H1 (cell line): ENCODE results near the gene MYPN. TPM values are rescaled to one million over a fixed set of nuclear protein-coding genes. Genes with fewer than 3 reads are reported as not detected.

Experiments used
- CTCF ChIA-PET: fragments of 300-600 bp; sonication (Branson Sonifier 250); formaldehyde crosslinking; loops from one replicate; lab custom pipeline; 2021; ENCODE audit not compliant: partially characterized antibody; lab: Charles Lee
- POLR2A ChIA-PET: fragments of 300-600 bp; sonication (Branson Sonifier 250); formaldehyde crosslinking; loops from one replicate; lab custom pipeline; 2021; ENCODE audit warnings: inconsistent platforms; ENCODE audit not compliant: partially characterized antibody; lab: Charles Lee
- DNase-seq, 2 experiments: peaks; one replicate each; pipeline versions ENCODE4 v3.0.0 to v3.0.0-alpha.2; 2010 to 2022; ENCODE audit warnings: low spot score in 2 of 2, low read depth in 1 of 2, mixed read lengths in 1 of 2
- FAIRE-seq: peaks from 2 replicates; lab custom pipeline; 2011; peaks lifted over from hg19 to GRCh38; lab: Jason Lieb, UNC
- H2AFZ ChIP-seq: 2 replicates; pipeline ENCODE4 v1.8.1; 2012; ENCODE audit warnings: low read length, inconsistent platforms
- H2AK5ac ChIP-seq: 2 replicates; pipeline ENCODE4 v1.6.1; 2013; ENCODE audit warnings: low read depth, low read length
- H2BK120ac ChIP-seq: replicated peaks from 2 replicates; pipeline ENCODE3; 2013; ENCODE audit warnings: low read depth, low read length, inconsistent platforms
- H2BK12ac ChIP-seq: 2 replicates; pipeline ENCODE4 v1.6.1; 2013; ENCODE audit warnings: low read depth, low read length
- H2BK15ac ChIP-seq: 2 replicates; pipeline ENCODE4 v1.6.1; 2013; ENCODE audit warnings: low read length
- H2BK20ac ChIP-seq: 2 replicates; pipeline ENCODE4 v1.6.1; 2013; ENCODE audit warnings: low read length
- H2BK5ac ChIP-seq: 2 replicates; pipeline ENCODE4 v1.6.1; 2013; ENCODE audit warnings: low read depth, low read length
- H3K14ac ChIP-seq: 2 replicates; pipeline ENCODE4 v1.6.1; 2013; ENCODE audit warnings: inconsistent platforms; ENCODE audit not compliant: insufficient read length
- H3K18ac ChIP-seq: 2 replicates; pipeline ENCODE4 v1.6.1; 2013; ENCODE audit warnings: low read length; ENCODE audit errors: extremely low read depth
- H3K23ac ChIP-seq: 2 replicates; pipeline ENCODE4 v1.6.1; 2013; ENCODE audit warnings: inconsistent platforms; ENCODE audit not compliant: insufficient read length
- H3K23me2 ChIP-seq: 2 replicates; pipeline ENCODE4 v1.6.1; 2013; ENCODE audit warnings: low read depth, low read length
- H3K27ac ChIP-seq: 2 replicates; pipeline ENCODE4 v1.6.1; 2011; ENCODE audit warnings: low read depth, low read length, inconsistent platforms
- H3K27me3 ChIP-seq, 4 experiments: replicated peaks in 1 of 4; 1 replicate in 1 of 4; 2 replicates in 3 of 4; pipeline versions ENCODE4 v1.6.1 to v1.8.1; 2011 to 2013; ENCODE audit warnings: low read length in 3 of 4, mild to moderate bottlenecking in 3 of 4, inconsistent platforms in 2 of 4, mixed read lengths in 2 of 4, moderate library complexity in 1 of 4; ENCODE audit not compliant: control insufficient read depth in 3 of 4, insufficient read depth in 3 of 4; ENCODE audit errors: extremely low read depth in 1 of 4
- H3K36me3 ChIP-seq, 4 experiments: 2 replicates each; pipeline versions ENCODE4 v1.6.1 to v1.8.1; 2011 to 2013; ENCODE audit warnings: mild to moderate bottlenecking in 4 of 4, low read length in 3 of 4, moderate library complexity in 2 of 4, control low read depth in 1 of 4, inconsistent platforms in 1 of 4; ENCODE audit not compliant: insufficient read depth in 4 of 4, control insufficient read depth in 2 of 4
- H3K4ac ChIP-seq: replicated peaks from 2 replicates; pipeline ENCODE3; 2013; ENCODE audit warnings: low read length, low read depth, mixed read lengths, inconsistent platforms; ENCODE audit not compliant: insufficient read length
- H3K4me1 ChIP-seq, 4 experiments: replicated peaks in 1 of 4; 1 replicate in 1 of 4; 2 replicates in 3 of 4; pipeline versions ENCODE4 v1.6.1 to v1.8.1; 2011 to 2013; ENCODE audit warnings: low read length in 3 of 4, inconsistent platforms in 2 of 4, mixed read lengths in 1 of 4; ENCODE audit not compliant: insufficient read depth in 4 of 4, control insufficient read depth in 3 of 4
- H3K4me2 ChIP-seq, 2 experiments: 2 replicates each; pipeline versions ENCODE4 v1.6.1 to v1.8.1; 2011 to 2013; ENCODE audit warnings: low read depth in 2 of 2, low read length in 2 of 2, control low read depth in 1 of 2, inconsistent platforms in 1 of 2, mild to moderate bottlenecking in 1 of 2; ENCODE audit not compliant: insufficient read depth in 1 of 2
- H3K4me3 ChIP-seq, 4 experiments: fragments of 200-600, 300-600 bp in 1 of 4; sonication (generic), shearing (Covaris generic), sonication (Bioruptor Twin) in 1 of 4; 2 replicates each; pipeline versions ENCODE4 v1.5.1 to v1.8.1; 2011 to 2016; ENCODE audit warnings: low read length in 4 of 4, low read depth in 3 of 4, control low read depth in 2 of 4, inconsistent platforms in 2 of 4, mild to moderate bottlenecking in 2 of 4, mixed read lengths in 1 of 4, moderate library complexity in 1 of 4; ENCODE audit not compliant: insufficient read depth in 2 of 4; ENCODE audit errors: extremely low read depth in 1 of 4
- H3K56ac ChIP-seq: replicated peaks from 2 replicates; pipeline ENCODE3; 2013; ENCODE audit warnings: low read depth, mild to moderate bottlenecking, mixed read lengths, low read length, inconsistent platforms; ENCODE audit not compliant: insufficient read length
- H3K79me1 ChIP-seq: 2 replicates; pipeline ENCODE4 v1.6.1; 2013; ENCODE audit warnings: low read depth, low read length, control low read depth
- H3K79me2 ChIP-seq, 2 experiments: 2 replicates each; pipeline versions ENCODE4 v1.6.1 to v1.8.1; 2012 to 2013; ENCODE audit warnings: low read length in 2 of 2, mild to moderate bottlenecking in 2 of 2, inconsistent platforms in 1 of 2; ENCODE audit not compliant: insufficient read depth in 2 of 2, control insufficient read depth in 1 of 2
- H3K9ac ChIP-seq, 4 experiments: replicated peaks in 1 of 4; 1 replicate in 1 of 4; 2 replicates in 3 of 4; pipeline versions ENCODE4 v1.6.1 to v1.8.1; 2011 to 2013; ENCODE audit warnings: low read depth in 3 of 4, low read length in 3 of 4, control low read depth in 2 of 4, mild to moderate bottlenecking in 2 of 4, moderate library complexity in 2 of 4, inconsistent platforms in 1 of 4; ENCODE audit errors: extremely low read depth in 1 of 4
- H3K9me3 ChIP-seq, 2 experiments: 2 replicates each; pipeline versions ENCODE4 v1.6.1 to v1.8.1; 2012 to 2013; ENCODE audit warnings: mild to moderate bottlenecking in 2 of 2, moderate library complexity in 2 of 2, control low read depth in 1 of 2, inconsistent platforms in 1 of 2, low read depth in 1 of 2, low read length in 1 of 2, mixed read lengths in 1 of 2; ENCODE audit not compliant: insufficient read depth in 2 of 2
- H4K20me1 ChIP-seq, 2 experiments: replicated peaks in 1 of 2; 2 replicates each; pipeline versions ENCODE3 to v1.8.1; 2011 to 2013; ENCODE audit warnings: inconsistent platforms in 2 of 2, low read length in 2 of 2, mild to moderate bottlenecking in 1 of 2; ENCODE audit not compliant: insufficient read depth in 2 of 2, control insufficient read depth in 1 of 2
- H4K5ac ChIP-seq: 2 replicates; pipeline ENCODE4 v1.6.1; 2013; ENCODE audit warnings: low read length, low read depth, mixed read lengths, inconsistent platforms; ENCODE audit not compliant: insufficient read length
- H4K8ac ChIP-seq: 2 replicates; pipeline ENCODE4 v1.8.0; 2013; ENCODE audit warnings: mild to moderate bottlenecking, moderate library complexity, low read length, inconsistent platforms; ENCODE audit not compliant: insufficient read depth; ENCODE audit errors: extremely low read depth
- H4K91ac ChIP-seq: replicated peaks from 2 replicates; pipeline ENCODE3; 2013; ENCODE audit warnings: low read length, mixed read lengths, inconsistent platforms; ENCODE audit not compliant: insufficient read length
- ASH2L ChIP-seq: fragments of 200-600, 300-600 bp; sonication (generic); IDR thresholded peaks from one replicate; pipeline ENCODE4 v1.7.1; 2017; ENCODE audit warnings: low read length
- FOSL1 ChIP-seq: IDR thresholded peaks from 2 replicates; pipeline ENCODE4 v1.6.1; 2011; ENCODE audit warnings: mild to moderate bottlenecking, low read depth, low read length, moderate library complexity; ENCODE audit not compliant: insufficient read depth
- HDAC6 ChIP-seq: IDR thresholded peaks from one replicate; pipeline ENCODE4 v1.7.1; 2012; ENCODE audit warnings: low read depth, mild to moderate bottlenecking, inconsistent platforms, low read length, moderate library complexity
- JUN ChIP-seq: IDR thresholded peaks from 2 replicates; pipeline ENCODE4 v1.6.1; 2011; ENCODE audit warnings: low read depth, mild to moderate bottlenecking, improper control_type of control experiment, low read length
- KDM1A ChIP-seq: fragments of 200-600, 300-600 bp; sonication (generic); IDR thresholded peaks from 2 replicates; pipeline ENCODE4 v1.7.1; 2016; ENCODE audit warnings: mild to moderate bottlenecking, low read length, borderline replicate concordance
- KDM4A ChIP-seq: IDR thresholded peaks from one replicate; pipeline ENCODE4 v1.7.1; 2012; ENCODE audit warnings: low read depth, mild to moderate bottlenecking, moderate library complexity, low read length, inconsistent platforms; ENCODE audit not compliant: severe bottlenecking
- MAFK ChIP-seq: IDR thresholded peaks from 2 replicates; pipeline ENCODE4 v1.6.1; 2012; ENCODE audit warnings: low read depth, mild to moderate bottlenecking, improper control_type of control experiment, low read length
- RBBP5 ChIP-seq: IDR thresholded peaks from 2 replicates; pipeline ENCODE4 v1.7.1; 2012; ENCODE audit warnings: low read depth, mild to moderate bottlenecking, inconsistent platforms, low read length, moderate library complexity, borderline replicate concordance
- SIRT6 ChIP-seq: IDR thresholded peaks from one replicate; pipeline ENCODE4 v1.7.1; 2012; ENCODE audit warnings: low read length, inconsistent platforms
- SP2 ChIP-seq: IDR thresholded peaks from 2 replicates; pipeline ENCODE4 v1.6.1; 2012; ENCODE audit warnings: mild to moderate bottlenecking, low read length, inconsistent platforms
- SP4 ChIP-seq: IDR thresholded peaks from 2 replicates; pipeline ENCODE4 v1.6.1; 2012; ENCODE audit warnings: low read length, inconsistent platforms
- TEAD4 ChIP-seq: IDR thresholded peaks from 2 replicates; pipeline ENCODE4 v1.6.1; 2012; ENCODE audit warnings: low read depth, low read length, inconsistent platforms, mixed read lengths
- WGBS, 2 experiments: shearing (Covaris generic) in 1 of 2; methylation state at CpG; one replicate each; pipeline versions ENCODE4 v1.1.6 to v1.1.7; 2013 to 2015; ENCODE audit warnings: low lambda C conversion rate in 2 of 2, mixed read lengths in 2 of 2, inconsistent platforms in 1 of 2, low coverage in 1 of 2, missing lambda C conversion rate in 1 of 2; ENCODE audit not compliant: insufficient replicate concordance in 2 of 2, insufficient coverage in 1 of 2, insufficient read length in 1 of 2; ENCODE audit errors: extremely low coverage in 1 of 2, missing lambda C conversion rate in 1 of 2; 5-methylcytosine and 5-hydroxymethylcytosine counted together
- polyA plus RNA-seq, 7 experiments: library from polyadenylated mRNA; depleted of rRNA in 3 of 7; stranded (reverse) in 5 of 7; unstranded in 2 of 7; fragments of >200 nt in 5 of 7; fragments of 200-250 nt in 2 of 7; gene quantifications; 1 replicate in 5 of 7; 2 replicates in 1 of 7; 4 replicates in 1 of 7; pipeline versions ENCODE4 v1.2.1 to v1.2.3, GENCODE V29; 2011 to 2013; ENCODE audit warnings: missing spikeins in 2 of 7, mixed read lengths in 2 of 7
- total RNA-seq: library from RNA; stranded (reverse); fragmentation: NEBNext Ultra II Directional; extraction: Animal tissue kit (Norgen Biotek cat#: 25700); gene quantifications from 2 replicates; pipeline ENCODE4 v1.2.1, GENCODE V29; 2021
- TF ChIP-seq, protein P1 (sequence below): IDR thresholded peaks from 2 replicates; pipeline ENCODE4 v1.6.1; 2012; ENCODE audit warnings: inconsistent platforms
- TF ChIP-seq, protein P2 (sequence below): IDR thresholded peaks from 2 replicates; pipeline ENCODE4 v1.6.1; 2011; ENCODE audit warnings: low read length, improper control_type of control experiment

MYPN gene
- total and polyA plus RNA-seq, 2 of the 8 experiments (the other 6 are each of a cell fraction or from before 2014, with no cell fraction given): not detected

DNA sequence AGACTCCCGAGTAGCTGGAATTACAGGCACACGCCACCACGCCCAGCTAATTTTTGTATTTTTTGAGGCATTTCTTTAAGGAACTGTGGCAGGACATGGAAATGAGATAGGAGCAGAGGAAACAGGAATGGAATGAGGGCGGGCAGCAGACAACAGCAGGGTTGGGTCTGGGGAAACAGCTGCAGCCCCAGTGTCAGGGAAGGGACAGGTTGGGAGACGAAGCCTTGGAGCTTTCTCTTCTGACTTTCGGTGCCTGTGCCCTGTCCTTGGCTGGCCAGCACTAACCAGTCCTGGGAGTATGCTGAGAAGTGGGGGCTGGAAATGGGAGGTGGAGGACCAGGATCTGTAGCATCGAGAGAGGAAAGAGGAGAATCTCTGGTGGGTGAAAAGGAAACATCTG, 75.3 kb downstream of the MYPN start:
- H3K23ac ChIP-seq: no peak overlapping the region
- FAIRE-seq: no peak
- TF ChIP-seq HDAC6 (no peak), SIRT6 (no peak), RBBP5 (no peak), SP2 (no peak), ASH2L (no peak), FOSL1 (no peak), KDM4A (no peak), SP4 (no peak), JUN (no peak), TEAD4 (no peak), MAFK (no peak), KDM1A (no peak)
- TF ChIP-seq, protein P1, sequence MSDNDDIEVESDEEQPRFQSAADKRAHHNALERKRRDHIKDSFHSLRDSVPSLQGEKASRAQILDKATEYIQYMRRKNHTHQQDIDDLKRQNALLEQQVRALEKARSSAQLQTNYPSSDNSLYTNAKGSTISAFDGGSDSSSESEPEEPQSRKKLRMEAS: no peak
- TF ChIP-seq, protein P2, sequence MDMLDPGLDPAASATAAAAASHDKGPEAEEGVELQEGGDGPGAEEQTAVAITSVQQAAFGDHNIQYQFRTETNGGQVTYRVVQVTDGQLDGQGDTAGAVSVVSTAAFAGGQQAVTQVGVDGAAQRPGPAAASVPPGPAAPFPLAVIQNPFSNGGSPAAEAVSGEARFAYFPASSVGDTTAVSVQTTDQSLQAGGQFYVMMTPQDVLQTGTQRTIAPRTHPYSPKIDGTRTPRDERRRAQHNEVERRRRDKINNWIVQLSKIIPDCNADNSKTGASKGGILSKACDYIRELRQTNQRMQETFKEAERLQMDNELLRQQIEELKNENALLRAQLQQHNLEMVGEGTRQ: no peak

More for the DNA sequence above, 75.3 kb downstream of the MYPN start:
- Histone ChIP-seq H3K79me2 (no peaks in the 10 kb centered on the region), H3K27me3 (no peaks in the 10 kb centered on the region), H3K4me2 (no peak overlapping the region), H3K27ac (no peak overlapping the region), H2BK15ac (no peak overlapping the region), H4K8ac (no peak overlapping the region), H4K20me1 (no peaks in the 10 kb centered on the region), H3K9ac (no peak overlapping the region), H3K9me3 (no peaks in the 10 kb centered on the region), H2BK12ac (peak overlapping the region; percentile 44; the same call in 1 of the 2 replicates), H3K36me3 (no peaks in the 10 kb centered on the region), H3K56ac (no peak overlapping the region), H2BK120ac (no peak overlapping the region), H3K18ac (no peak overlapping the region; the same call in 1 of the 2 replicates), H2AK5ac (no peak overlapping the region), H3K79me1 (no peaks in the 10 kb centered on the region), H3K23me2 (no peaks in the 10 kb centered on the region; the same call in 1 of the 2 replicates), H2BK5ac (no peak overlapping the region), H2BK20ac (no peak overlapping the region), H2AFZ (peak overlapping the region; percentile 71; the same call in 1 of the 2 replicates), H3K4me1 (no peaks in the 10 kb centered on the region), H3K4me3 (no peak overlapping the region), H4K5ac (no peak overlapping the region), H3K4ac (no peak overlapping the region), H3K14ac (no peak overlapping the region), H4K91ac (no peak overlapping the region)
- DNase-seq: peak in 1 of 2 experiments; percentile 44
- ChIA-PET POLR2A (no interaction called here), CTCF (interaction anchor here (0.5 to 1.8 kb wide), 2 partner anchors 11 to 33 kb away, joined by 5 to 6 read pairs; no protein-coding TSS in a partner anchor)
- 86% methylated on average over 7 of the region's 7 CpGs; no CpG with 5 or more reads in 1 of the 2 experiments for WGBS, 2 experiments
